Activated CD4-positive, alpha-beta T cell treated with anti-CD3 and anti-CD28 coated beads, Interleukin-2, amount 50 U/mL, for 48 hours (primary cell): ENCODE measurements around the gene SET.

ENCODE experiments used
- DNase-seq, 2 experiments: peaks; one replicate each; pipeline ENCODE4 v3.0.0-alpha.2; 2020

Gene SET

GRCh38 chr9:128731691-128732090 lies 42.7 kb downstream of the SET start:
- DNase-seq: no peak

- no peak for DNase-seq
These were observed 43.6 kb downstream of the SET start for GRCh38 chr9:128732576-128732975.

GRCh38 chr9:128733256-128733655 lies 44.2 kb downstream of the SET start:
- DNase-seq: peak; percentile 34 to 35

GRCh38 chr9:128735373-128735772 lies 46.4 kb downstream of the SET start:
- no peak for DNase-seq

GRCh38 chr9:128742401-128742800 lies 53.4 kb downstream of the SET start:
- no peak for DNase-seq

- no peak for DNase-seq
These were observed 54.4 kb downstream of the SET start for GRCh38 chr9:128743421-128743820.
